NCI-H146 (cell line): ENCODE results near the gene SENP8.
"Not testable (repeated sequence)": the region's sequence is repeated elsewhere in the genome, so short reads cannot be mapped to it uniquely, and the experiment has no call there.

Source experiments
- DNase-seq: peaks from one replicate; lab custom pipeline; 2025; lab: John Stamatoyannopoulos, UW

Gene SENP8

DNA sequence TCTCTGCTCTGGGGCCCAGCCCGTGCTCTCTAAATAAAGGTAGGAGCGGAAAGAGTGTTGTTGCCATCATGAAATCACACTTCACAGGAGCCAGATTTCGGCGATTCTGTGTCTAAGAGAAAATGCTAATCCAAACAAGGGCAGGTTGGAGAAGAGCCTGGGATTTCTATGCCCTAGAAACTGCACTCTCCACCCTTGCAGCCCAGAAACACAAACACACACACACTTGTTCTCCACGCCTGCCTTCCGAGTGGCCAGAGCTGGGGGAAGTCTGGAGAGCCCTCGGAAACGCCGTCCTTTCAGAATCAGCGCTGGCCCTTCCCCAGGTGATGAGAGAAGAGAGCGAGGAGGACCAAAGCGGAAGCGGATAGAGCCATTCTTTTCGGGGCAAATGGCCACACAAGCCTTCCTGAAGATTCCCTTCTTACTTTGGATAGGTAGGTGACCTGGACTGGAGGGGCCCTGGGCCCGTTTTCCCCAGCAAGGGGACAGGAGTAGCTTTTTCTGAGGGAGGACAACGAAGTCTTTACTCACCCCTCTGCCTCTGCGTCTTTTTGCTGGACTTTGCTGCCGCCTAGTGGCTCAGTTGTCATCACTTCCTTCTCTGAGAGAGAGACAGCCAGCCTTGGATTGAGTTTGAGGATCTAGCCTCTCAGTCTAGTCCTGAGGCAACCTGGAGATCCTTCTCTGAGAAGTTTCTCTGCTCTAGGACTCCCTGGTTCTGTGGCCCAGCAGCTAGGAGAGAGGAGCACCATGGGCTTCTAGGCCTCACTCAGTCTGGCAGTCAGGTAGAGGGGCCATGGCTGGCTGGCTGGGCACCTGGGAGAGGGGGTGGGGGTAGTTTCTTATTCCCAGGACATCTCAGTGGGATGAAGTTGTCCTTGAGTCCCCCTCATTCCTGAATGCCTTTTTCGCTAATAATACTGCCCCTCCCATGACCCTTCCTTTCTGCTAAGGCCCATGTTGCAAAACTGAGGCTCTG, 37.7 kb downstream of the SENP8 start:
- DNase-seq = peak; percentile 76

DNA sequence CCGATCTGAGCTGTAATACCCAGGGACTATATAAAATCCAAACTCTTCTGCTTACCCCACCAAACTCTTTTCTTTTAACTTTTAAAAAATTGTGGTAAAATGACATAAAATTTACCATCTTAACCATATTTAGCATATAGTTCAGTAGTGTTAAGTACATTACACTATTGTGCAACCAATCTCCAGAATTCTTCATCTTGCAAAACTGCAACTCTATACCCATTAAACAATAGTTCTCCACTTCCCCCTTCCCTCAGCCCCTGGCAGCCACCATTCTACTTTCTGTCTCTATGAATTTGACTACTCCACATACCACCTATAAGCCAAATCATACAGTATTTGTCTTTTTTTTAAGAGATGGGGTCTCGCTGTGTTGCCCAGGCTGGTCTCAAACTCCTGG, 38.7 kb downstream of the SENP8 start:
- DNase-seq = no peak

DNA sequence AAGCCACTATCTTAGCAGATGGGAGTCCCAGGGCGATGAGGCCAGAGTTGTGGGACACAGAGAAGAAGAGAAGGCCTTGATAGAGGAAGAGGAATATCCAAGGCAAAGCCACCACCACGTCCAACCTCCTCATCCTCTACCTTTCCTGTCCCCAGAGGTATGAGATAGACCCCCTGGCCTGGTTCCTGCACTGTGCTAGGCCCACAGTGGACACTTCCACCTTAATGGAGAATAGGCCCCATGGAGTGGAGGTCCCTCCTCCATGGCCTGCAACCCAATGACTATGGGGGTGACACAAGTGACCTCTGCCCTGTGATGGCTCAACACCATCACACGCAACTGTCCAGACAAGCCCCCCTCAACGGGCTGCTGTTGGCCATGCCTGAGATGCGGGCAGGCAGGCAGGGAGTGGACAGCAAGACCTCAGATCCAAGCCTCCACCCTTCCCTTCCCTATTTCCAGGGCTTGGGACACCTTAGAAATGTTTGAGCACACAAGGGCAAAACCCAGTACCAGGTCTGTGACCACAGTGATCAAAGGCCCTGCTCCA, 42.6 kb downstream of the SENP8 start:
- DNase-seq = no peak

DNA sequence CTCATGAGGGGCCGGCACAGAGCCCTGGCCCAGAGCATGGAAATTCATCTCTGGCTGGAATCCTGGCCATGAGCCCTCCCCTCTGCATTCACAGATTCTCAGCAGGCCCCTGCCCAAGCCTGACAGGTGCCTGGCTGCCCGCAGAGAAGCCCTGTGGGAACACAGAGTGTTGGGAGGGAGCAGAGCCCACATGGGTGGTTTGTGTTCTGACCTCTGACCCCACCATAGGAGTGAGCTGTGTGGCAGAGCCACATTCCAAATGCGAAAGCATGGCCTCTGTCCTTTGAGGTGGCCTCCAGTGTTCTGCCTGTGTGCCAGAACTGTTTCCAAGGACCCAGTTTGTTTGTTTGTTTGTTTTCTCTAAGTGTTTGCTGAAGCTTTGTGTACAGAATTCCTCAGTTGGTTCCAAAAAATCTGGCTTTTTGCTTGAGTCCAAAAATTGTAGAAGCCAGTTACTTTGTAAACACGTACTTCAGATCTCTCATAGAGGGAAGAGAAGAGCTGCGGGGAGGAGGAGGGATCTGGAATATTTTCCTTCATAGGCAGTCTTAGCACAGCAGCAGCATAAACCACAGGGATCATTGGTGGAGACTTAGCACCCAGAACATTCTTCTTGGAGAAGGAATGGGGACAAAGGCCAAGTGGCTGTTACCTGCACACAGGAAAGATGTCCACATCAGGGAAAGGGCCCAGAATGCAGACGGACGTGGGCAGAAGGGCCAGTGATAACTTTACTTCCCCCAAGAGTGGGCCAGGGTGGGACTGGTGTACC, 43.3 kb downstream of the SENP8 start:
- peak; percentile 35 for DNase-seq

DNA sequence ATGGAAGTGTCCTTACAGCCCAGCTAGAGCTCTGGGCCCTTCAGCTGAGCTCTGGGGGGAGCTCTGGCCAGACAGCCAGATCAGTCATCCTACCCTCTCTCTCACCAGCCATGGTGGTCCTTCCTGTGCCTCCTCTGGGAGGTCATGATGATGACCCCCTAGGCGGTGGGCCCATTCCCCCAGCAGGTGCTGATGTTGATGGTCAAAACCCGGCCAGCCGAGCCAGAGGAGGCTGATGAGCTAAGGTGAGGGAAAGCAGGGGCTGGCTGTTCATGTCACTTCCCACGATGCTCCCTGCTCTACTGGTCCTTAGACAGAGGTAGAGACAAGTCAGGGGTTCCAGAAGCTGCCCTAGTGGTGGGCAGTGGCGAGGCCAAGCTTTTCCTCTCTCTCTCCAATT, 44.4 kb downstream of the SENP8 start:
- DNase-seq = no peak

DNA sequence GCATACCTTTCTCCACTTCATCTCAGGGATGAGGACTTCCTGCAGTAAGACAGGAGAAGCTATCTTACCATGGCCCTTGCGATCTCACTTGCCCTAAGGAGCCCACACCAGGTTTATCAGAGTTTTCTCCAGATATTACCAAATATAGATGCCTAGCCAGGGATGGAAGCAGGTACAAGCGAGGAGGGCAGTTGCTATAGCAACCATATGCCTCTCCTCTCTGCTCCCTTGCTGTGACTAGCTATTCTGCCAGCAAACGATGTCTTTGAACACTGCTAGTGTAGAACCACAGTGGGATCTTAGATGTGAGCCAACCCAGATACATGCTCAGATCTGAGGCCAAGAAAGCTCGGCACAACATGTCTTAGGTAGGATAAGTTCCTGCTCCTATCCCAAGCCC, 45.5 kb downstream of the SENP8 start:
- DNase-seq = no peak

DNA sequence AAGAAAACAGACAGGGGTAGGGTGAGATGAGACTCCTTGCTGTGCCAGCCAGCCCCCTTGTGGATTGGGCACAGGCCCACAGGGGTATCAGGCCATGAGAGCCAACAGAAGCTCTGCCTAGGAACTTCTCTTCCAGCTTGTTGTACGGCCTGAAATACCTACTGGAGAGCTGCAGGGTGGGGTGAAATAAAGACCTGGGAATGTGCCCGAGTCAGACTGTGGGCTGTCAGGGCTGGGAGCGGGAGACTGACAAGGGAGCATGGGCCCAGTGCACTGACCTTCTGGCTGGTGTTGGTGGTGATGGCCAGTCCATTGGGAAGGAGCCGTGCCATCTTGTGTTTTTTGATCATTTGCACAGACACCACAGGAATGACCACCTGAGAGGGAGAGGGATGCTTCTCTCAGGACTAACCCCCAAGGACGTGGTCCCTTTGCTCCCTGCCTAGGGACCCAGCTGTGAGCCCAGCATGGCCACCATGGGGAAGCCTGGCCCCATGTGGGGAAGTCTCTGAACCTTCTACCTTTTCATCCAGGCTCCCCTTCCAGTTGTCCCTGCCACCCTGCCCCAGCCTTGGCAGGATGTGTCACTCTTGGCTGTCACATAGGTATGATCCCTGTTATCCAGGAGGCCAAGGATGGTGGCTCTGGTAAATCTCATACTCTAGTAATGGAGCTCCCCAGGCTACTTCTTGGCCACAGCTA, 48.7 kb downstream of the SENP8 start:
- no peak for DNase-seq

DNA sequence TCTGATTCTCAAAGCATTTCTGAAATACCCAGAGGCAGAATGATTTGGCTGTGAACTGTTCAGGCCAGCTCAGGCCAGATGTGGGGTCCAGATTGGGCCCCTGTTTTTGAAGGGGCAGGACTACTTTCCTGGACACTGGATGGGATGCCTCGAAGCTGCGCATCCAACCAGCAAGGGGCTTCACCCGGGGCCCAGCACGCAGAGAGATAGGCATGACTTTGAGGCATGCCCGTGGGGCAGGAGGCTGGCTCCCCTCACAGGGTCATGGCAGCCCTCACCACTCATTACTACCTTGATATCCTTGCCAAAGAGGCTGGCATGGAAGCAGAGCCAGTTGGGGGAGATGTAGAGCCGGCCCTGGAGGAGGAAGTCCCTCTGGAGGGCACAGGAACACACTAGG, 49.2 kb downstream of the SENP8 start:
- DNase-seq = no peak

DNA sequence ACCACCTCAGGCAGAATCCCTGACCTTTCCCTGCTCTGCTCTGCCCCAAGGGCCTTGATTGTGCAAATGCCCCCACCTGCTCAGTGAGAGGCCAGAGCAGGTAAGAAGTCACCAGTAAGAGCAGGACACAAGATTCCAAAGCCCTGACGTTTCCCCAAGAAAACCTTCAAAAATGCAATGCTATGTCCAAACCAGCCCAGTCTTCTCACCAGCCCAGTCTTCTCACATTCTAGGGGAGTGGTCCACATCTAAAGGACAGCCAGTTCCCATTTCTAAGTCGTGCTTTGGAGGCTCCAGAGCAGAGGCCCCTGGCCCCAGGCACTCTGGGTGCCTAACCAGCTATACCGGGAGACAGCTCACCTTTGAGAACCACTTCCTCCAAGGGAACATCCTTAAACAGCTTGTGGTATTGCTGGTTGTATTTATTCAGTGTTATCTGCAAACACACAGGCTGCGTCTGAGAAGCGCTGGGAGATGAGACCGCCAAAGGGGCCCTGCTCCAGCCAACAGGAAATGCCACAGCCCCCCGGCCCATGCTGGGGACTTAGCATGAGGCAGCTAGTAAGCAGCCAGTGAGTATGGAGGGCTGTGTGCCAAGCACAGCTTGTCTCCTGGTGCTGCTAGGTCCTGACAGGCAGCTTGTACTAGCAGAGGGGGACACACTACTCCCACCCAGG, 50.1 kb downstream of the SENP8 start:
- DNase-seq = peak; percentile 24

DNA sequence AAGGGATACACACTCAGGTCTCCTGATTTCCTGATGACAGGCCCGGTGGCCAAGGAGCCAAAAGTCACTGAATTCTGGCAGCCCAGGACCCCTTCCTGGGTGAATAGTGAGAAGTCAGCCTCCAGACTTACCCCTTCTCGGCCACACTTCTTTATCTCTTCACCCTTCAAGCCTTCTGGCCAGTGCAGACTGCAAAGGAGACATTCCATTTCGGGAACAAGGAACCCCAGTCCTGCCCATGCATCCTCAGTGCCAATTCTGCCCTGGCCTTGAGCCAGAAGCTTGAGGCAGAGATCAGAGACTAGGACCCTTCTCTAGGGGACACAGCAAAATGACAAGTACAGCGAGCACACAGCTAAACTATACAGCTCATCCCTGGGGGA, 50.6 kb downstream of the SENP8 start:
- DNase-seq = no peak

DNA sequence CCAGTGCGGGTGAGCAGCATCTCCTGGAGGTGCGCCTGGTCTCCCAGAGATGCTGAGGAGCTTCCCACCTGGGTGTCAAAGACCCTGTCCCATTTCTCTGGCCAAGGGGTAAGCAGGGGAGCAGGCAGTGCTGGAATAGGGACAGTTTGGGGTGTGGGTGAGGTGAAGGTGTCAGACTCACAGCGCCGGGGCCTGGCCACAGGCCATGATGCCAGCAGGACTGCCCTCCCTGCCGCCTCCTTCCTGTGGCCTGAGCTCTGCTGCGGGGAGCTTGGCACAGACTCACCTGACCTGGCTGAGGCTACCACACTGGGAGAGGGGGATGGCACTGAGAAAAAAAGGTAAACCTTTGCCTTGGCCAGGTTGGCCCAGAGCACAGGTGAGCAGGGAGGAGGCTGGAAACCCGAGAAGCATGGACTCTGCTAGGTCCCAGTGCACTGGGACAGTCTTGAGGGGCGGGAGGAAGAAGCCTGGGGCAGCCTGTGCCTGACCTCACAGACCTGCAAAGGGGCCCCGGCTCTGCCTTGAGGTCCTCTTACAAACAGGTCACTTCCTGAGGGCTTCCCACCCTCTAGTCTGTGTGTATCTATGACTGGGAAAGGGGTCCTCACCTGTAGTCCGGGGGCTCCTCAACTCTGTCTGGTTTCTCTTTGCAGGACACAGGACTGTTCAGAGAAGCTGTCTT, 51.2 kb downstream of the SENP8 start:
- no peak for DNase-seq

DNA sequence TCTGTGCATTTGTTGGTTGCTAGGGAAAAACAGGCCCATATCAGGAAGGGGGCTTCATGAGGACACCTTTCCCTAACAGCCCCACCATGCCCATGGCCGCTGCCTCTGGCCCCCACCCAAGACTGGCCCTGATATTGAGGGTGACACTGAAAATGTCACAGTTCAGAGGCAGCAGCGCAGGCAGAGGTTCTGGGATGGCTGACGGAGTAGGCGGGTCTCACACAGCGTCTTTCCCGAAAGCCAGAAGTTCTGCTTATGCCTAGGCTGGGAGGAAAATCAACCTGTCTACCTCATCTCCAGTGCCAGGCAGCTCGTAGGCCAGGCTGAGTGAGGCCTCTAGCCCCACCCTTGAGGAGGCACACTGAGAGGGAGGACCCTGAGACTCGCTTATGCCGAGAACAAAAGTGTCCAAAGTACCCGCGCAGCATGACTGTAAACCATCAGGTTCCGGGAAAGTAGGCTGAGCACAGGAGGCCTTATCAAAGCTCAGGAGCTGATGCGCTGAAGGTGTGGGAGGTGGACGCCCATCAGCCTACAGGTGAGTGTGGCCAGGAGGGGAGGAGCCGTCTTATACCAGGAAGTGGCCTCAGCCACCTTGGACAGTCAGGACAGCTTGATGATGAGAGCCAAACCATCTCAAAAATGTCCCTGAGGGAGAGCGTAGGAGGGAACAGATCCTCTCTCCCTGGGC, 51.9 kb downstream of the SENP8 start:
- peak; percentile 53 for DNase-seq

DNA sequence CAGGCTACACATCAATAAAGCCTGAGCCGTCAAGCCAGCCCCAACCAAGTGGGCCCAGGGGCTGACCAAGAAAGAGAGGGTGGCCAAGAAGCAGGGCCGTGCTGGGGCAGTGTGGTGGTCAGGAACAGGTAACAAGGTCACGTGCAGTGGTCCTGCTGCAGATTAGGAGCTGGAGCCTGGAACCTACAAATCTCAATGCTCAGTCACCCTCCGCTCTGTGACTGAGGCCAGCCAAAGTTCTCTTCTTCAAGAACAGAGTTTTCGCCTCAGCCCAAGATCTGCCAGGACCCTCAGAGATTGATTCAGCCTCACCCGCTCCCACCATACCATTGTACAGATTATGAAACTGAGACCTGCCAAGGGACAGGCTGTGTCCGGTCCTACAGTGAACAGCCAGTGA, 52.5 kb downstream of the SENP8 start:
- no peak for DNase-seq

DNA sequence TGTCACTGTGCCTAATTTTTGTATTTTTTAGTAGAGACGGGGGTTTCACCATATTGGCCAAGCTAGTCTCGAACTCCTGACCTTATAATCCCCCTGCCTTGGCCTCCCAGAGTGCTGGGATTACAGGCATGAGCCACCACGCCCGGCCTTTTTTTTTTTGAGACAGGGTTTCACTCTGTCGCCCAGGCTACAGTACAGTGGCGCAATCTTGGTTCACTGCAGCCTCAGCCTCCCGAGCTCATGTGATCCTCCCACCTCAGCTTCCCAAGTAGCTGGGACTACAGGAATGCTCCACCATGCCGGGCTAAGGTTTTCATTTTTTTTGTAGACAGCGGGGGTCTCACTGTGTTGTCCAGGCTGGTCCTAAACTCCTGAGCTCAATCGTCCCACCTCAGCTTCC, 53.8 kb downstream of the SENP8 start:
- not testable (repeated sequence) for DNase-seq

DNA sequence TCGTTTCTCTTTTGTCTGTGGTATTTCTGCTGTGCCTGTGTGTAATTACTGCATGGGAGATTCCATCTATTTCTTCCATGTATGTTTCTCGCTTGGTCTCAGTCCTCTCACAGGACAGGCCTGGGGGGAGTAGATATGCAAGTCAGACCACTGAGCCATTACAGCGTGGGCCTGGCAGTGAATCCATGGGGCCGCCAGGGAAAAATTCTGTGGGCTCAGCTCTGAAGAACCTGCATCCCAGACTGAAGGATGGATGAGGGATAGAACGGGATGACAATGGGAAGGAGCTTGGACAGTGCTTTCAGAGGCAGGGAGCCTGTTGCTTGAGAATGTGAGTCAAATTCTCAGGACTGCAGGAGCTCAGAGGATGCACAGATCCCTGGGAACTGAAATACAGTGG, 54.6 kb downstream of the SENP8 start:
- DNase-seq = no peak

DNA sequence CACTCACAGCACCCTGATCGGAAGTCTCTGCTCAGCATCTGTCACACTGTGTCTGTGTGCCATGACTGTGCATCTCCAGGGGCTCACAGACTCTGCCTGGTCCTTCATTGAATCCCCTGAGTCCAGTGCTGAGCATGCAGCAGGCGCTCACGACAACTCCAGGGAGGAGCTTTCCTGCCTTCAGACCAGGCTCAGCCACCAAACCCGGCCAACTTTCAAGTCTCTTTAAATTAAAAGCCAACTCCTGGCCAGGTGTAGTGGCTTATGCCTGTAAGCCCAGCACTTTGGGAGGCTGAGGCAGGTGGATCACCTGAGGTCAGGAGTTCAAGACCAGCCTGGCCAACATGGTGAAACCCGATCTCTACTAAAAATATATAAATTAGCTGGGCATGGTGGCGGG, 55.2 kb downstream of the SENP8 start:
- DNase-seq = no peak

DNA sequence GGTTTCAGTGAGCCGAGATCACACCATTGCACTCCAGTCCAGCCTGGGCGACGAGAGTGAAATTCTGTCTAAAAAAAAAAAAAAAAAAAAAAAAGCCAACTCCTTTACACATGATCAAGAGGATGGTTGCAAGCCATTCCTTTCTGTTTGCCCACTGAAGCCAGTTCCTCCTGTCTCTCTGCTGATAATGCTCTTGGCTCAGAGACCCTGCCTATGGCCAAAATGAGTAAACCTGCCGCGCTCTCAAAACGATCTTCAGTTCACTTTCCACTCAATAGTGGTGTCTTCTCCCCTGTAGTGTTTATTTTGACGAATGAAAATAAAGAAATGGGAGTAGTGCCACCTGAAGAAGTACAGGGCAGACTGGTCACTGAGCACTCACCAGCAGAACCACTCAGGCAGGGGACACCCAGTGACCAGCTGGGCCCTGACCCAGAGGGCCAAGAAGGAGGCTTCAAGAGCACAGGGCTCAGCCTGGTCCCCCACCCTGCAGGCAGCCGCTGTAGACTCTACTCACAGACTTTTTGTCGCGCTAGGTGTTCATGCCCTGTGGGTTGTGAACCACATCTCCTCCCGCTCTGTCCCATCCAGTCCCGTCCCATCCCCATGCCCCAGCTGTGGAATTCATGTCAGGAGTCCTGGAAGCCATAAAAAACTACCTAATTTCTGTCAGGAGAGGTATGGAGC, 55.8 kb downstream of the SENP8 start:
- no peak for DNase-seq

DNA sequence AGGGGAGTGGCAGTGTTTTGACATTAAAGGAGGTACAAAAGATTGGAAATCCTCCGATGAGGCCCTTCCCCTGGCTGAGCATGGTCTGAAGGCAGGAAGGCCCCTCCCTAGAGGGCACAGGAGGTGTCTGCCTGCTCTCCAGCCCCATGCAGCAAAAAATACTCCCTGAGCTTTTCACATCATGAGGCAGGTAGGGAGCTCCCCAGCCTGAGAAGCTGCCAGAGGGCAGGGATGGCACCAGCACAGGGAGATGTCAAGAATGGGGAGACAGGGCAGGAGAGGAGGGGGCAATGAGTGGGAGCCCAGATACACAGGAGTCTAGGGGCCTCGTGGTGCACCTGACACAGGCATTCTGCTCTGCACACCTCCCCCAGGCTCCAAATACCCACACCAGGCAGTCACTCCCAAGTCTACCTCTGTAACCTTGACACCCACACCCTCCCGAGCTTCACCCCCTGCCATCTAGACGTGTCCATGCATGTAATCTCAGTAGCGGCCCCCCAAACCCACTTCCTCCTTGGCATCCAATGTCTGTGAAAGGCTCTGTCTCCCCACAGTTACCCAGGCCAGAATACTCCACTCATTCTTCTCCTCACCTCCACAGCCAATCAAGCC, 56.5 kb downstream of the SENP8 start:
- no peak for DNase-seq
